Nephron progenitor cell (in vitro differentiated cells): ENCODE measurements around the gene KYNU.
"Not testable (repeated sequence)": the region's sequence is repeated elsewhere in the genome, so short reads cannot be mapped to it uniquely, and the experiment has no call there.

Experiments
- DNase-seq: peaks from one replicate; pipeline ENCODE4 v3.0.0; 2021
- H3K27ac Mint-ChIP-seq: 2 replicates; pipeline ENCODE4 v1.8.0; 2021; ENCODE audit warnings: mild to moderate bottlenecking, moderate library complexity, mixed read lengths
- H3K27me3 Mint-ChIP-seq: 2 replicates; pipeline ENCODE4 v1.8.0; 2021; ENCODE audit warnings: mild to moderate bottlenecking, low read depth, mixed read lengths; ENCODE audit not compliant: poor library complexity
- H3K36me3 Mint-ChIP-seq: 2 replicates; pipeline ENCODE4 v1.8.0; 2021; ENCODE audit warnings: low read depth, mixed read lengths
- H3K4me1 Mint-ChIP-seq: 2 replicates; pipeline ENCODE4 v1.8.0; 2021; ENCODE audit warnings: mixed read lengths
- H3K4me3 Mint-ChIP-seq: 2 replicates; pipeline ENCODE4 v1.8.0; 2021; ENCODE audit warnings: mild to moderate bottlenecking, moderate library complexity, mixed read lengths
- H3K9me3 Mint-ChIP-seq: 2 replicates; pipeline ENCODE4 v1.8.0; 2021; ENCODE audit warnings: mild to moderate bottlenecking, moderate library complexity, mixed read lengths
- CTCF ChIP-seq: fragments of 200-600 bp; sonication (generic); IDR thresholded peaks from 2 replicates; pipeline ENCODE4 v1.5.0; 2021; ENCODE audit warnings: antibody characterized with exemption

The KYNU gene

DNA sequence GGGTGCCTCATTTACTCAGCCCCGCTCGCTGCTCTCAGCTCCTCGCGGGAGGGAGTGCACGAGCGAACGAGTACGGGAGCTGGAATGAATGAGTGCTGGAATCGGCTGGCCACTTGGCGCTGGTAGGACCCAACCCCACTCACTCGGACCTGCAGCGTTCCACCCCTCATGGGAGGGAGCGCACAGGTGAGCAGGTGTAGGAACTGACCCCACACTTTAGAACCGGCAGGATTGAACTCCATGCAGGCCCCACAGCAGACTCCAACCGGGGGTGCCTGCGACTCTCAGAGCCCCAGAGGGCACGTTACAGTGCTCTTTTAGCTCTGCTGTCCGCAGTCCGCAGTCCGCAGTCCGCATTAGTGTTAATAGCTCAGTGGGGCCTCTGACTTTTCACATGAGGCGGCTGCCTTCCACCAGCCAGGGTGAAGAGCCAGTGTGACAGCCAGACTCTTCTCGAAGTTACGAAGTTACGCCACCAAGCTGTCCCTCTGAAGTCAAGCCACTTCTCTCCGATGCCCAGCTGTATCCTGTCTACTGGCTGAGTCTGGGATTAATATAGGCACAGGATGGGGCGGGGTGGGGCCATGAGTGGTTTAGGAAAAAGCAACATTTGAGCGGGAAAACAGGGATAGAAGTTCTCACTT, 149.1 kb downstream of the KYNU start:
- peak; percentile 33 for DNase-seq
- Mint-ChIP-seq H3K27ac (no peak overlapping the region), H3K27me3 (peaks cover 19% of the 10 kb centered on the region), H3K4me1 (peaks cover 4% of the 10 kb centered on the region), H3K9me3 (no peaks in the 10 kb centered on the region), H3K36me3 (no peaks in the 10 kb centered on the region), H3K4me3 (peak overlapping the region; percentile 75)
- no peak for TF ChIP-seq CTCF

- Mint-ChIP-seq H3K27ac (no peak overlapping the region), H3K4me1 (peaks cover 4% of the 10 kb centered on the region), H3K9me3 (no peaks in the 10 kb centered on the region), H3K36me3 (no peaks in the 10 kb centered on the region), H3K4me3 (no peak overlapping the region), H3K27me3 (peaks cover 24% of the 10 kb centered on the region)
- DNase-seq = no peak
- no peak for TF ChIP-seq CTCF
Observed at GRCh38 chr2:143029141-143029540, 151.7 kb downstream of the KYNU start.

DNA sequence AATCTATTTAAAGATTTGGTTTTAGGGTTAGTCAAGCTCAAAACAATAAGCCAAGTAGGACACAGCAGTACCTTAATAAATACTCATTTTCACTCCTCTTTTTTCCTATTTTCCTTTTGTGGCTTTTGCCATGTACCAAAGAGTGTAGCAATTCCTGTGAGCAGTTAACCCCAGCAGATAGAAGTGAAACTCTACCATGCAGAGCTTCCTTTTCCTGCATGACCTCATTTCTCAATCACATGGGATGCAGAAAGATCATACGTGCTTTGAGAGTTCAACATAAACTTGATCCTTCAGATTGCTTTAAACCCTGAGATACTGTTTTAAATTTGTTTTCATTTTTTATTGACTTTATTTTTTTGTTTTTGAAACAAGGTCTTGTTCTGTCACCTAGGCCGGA, 152.7 kb downstream of the KYNU start:
- no peak for DNase-seq
- Mint-ChIP-seq H3K4me3 (no peak overlapping the region), H3K36me3 (no peaks in the 10 kb centered on the region), H3K4me1 (peaks cover 4% of the 10 kb centered on the region), H3K27me3 (peaks cover 24% of the 10 kb centered on the region), H3K9me3 (no peaks in the 10 kb centered on the region), H3K27ac (no peak overlapping the region)
- no peak for TF ChIP-seq CTCF

DNA sequence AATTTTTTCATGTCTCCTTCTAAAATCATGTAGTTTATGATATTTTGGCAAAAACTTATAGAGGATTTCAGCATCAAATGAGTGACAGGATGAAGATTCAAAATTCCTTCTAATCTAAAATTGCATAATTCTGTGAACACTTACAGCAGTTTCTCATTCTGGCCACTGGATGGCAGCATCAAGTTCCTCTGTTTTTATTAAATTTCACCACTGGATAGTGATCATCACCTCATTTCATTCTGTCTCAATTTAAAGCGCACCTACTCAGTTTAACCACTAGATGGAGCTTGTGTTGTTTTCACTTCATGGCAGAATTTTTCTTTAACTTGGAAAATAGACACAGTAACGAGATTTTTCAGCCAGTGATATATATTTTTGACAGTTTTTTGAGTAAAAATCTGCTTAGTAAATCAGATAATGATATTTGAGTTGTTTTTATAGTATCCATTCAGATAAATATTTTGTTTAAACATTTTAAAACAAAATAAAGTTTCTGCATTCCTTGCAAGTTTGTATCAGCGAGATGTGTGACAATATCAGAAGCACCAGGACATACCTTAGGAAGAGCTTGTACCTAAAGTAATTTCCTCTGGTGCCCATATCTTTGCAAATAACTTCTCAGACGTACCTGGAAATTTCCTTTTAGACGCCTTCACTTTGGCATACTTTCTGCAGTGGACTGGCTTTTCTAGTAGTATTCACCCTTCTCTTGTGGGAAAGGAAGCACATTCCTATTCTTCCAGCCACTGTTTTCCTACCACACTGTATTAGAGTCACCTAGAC, 157.0 kb downstream of the KYNU start:
- no peaks in the 10 kb centered on the region for H3K4me1 Mint-ChIP-seq
- TF ChIP-seq CTCF = peak; percentile 98
- no peaks in the 10 kb centered on the region for H3K9me3 Mint-ChIP-seq
- no peaks in the 10 kb centered on the region for H3K36me3 Mint-ChIP-seq
- H3K27me3 Mint-ChIP-seq = peaks cover 5% of the 10 kb centered on the region
- peak; percentile 40 for DNase-seq
- H3K4me3 Mint-ChIP-seq = no peak overlapping the region
- no peak overlapping the region for H3K27ac Mint-ChIP-seq

- no peak for TF ChIP-seq CTCF
- Mint-ChIP-seq H3K4me1 (no peaks in the 10 kb centered on the region), H3K27me3 (peaks cover 4% of the 10 kb centered on the region), H3K9me3 (peaks cover 9% of the 10 kb centered on the region), H3K27ac (no peak overlapping the region), H3K36me3 (no peaks in the 10 kb centered on the region), H3K4me3 (no peak overlapping the region)
- DNase-seq = no peak
Observed at GRCh38 chr2:143051465-143051864, 174.0 kb downstream of the KYNU start.

- H3K36me3 Mint-ChIP-seq, H3K4me1 Mint-ChIP-seq, H3K27me3 Mint-ChIP-seq, H3K27ac Mint-ChIP-seq, H3K4me3 Mint-ChIP-seq, DNase-seq: not testable (repeated sequence)
- peaks cover 16% of the 10 kb centered on the region for H3K9me3 Mint-ChIP-seq
Observed at GRCh38 chr2:143053437-143053836, 176.0 kb downstream of the KYNU start.
